Gastroesophageal sphincter (tissue), 3 donors: ENCODE measurements around the gene FAM171A1.

Experiments
- CTCF ChIP-seq, 4 experiments: fragments of 200-600 bp in 2 of 4; fragments of 450-650 bp in 2 of 4; sonication (generic) in 1 of 4; IDR thresholded peaks; one replicate each; pipeline ENCODE4 v1.5.1; 2017 to 2019; ENCODE audit warnings: antibody characterized with exemption in 4 of 4, mild to moderate bottlenecking in 2 of 4, moderate library complexity in 2 of 4
- POLR2A ChIP-seq, 2 donors: fragments of 450-650 bp; IDR thresholded peaks; one replicate each; pipeline ENCODE4 v1.6.1; 2017; ENCODE audit warnings: antibody characterized with exemption in 2 of 2, mild to moderate bottlenecking in 2 of 2, moderate library complexity in 1 of 2

GRCh38 chr10:15197276-15197675 is 173.8 kb downstream of the FAM171A1 start:
- TF ChIP-seq CTCF (IDR thresholded peaks at IDR 0.05), result no peak
- no peak for TF ChIP-seq POLR2A (IDR thresholded peaks at IDR 0.05)
